Upper lobe of left lung (tissue), 4 donors: Measurements from ENCODE around the gene SLAMF9.

Experiments
- CTCF ChIP-seq, 6 experiments: fragments of 450-650 bp in 4 of 6; fragments of 200-600 bp in 2 of 6; sonication (generic) in 2 of 6; IDR thresholded peaks; one replicate each; pipeline ENCODE4 v1.5.1; 2016 to 2019; ENCODE audit warnings: antibody characterized with exemption in 6 of 6
- POLR2AphosphoS5 ChIP-seq, 2 donors: sonication (generic); formaldehyde crosslinking; IDR thresholded peaks; one replicate each; pipeline ENCODE4 v1.5.1; 2017; ENCODE audit warnings: antibody characterized with exemption in 2 of 2

DNA sequence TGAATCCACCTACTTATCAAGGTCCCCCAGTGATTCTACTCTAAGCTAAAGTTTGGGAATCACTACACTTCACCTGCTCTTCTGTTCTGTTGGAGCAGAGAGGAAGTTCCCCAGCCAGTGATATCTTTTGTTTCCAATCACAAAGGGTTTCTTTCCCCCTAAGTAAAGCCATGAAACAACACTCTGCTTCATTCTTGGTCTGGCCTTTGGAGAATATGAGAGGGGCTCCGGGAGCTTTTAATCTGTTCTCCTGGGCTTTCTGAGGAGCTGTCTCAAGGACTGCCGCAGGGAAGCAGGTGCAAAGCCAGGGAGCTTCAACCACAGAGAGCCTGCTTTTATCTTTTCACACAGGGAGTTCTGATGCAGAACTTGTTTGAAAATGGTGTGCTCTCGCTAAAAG lies 10.1 kb upstream of the SLAMF9 start:
- TF ChIP-seq CTCF (IDR thresholded peaks at IDR 0.05) (no peak), POLR2AphosphoS5 (IDR thresholded peaks at IDR 0.05) (no peak)
